Measurements from ENCODE around the gene C1QTNF7. TPM values are rescaled to one million over a fixed set of nuclear protein-coding genes. Genes with fewer than 3 reads are reported as not detected.
A peak's percentile ranks its signal among the peaks of the same experiment; 100 is the strongest.

Gene C1QTNF7, protein sequence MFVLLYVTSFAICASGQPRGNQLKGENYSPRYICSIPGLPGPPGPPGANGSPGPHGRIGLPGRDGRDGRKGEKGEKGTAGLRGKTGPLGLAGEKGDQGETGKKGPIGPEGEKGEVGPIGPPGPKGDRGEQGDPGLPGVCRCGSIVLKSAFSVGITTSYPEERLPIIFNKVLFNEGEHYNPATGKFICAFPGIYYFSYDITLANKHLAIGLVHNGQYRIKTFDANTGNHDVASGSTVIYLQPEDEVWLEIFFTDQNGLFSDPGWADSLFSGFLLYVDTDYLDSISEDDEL
- 15.3 TPM for total RNA-seq

GRCh38 chr4:15427701-15428100 is at the start of gene C1QTNF7:
Gene C1QTNF7 (plus strand): TSS chr4:15428033. CDS start chr4:15435744, 7,711 bp downstream.
- peak; percentile 76 for DNase-seq

- DNase-seq: peak; percentile 74
Observed at GRCh38 chr4:15378062-15378461, 49.8 kb upstream of the C1QTNF7 start.

DNA sequence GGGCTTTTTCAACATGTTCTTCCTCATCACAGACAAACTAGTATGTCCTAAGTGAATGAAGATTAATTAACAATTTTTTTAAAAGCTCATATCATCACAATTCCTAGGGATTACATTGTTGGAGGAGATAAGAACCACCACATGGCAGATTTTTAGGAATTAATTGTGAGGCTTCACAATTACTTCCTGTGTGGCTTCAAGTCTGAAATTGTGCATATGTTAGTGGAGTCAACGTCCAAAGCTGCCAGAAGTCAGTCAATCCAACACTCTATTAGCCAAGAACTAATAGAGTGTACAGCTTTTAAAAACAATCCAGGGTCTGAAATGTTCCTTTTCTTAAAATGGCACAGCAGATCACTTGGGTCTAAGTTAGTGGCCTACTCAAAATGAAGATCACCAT is 49.3 kb upstream of the C1QTNF7 start:
- no peak for DNase-seq

DNA sequence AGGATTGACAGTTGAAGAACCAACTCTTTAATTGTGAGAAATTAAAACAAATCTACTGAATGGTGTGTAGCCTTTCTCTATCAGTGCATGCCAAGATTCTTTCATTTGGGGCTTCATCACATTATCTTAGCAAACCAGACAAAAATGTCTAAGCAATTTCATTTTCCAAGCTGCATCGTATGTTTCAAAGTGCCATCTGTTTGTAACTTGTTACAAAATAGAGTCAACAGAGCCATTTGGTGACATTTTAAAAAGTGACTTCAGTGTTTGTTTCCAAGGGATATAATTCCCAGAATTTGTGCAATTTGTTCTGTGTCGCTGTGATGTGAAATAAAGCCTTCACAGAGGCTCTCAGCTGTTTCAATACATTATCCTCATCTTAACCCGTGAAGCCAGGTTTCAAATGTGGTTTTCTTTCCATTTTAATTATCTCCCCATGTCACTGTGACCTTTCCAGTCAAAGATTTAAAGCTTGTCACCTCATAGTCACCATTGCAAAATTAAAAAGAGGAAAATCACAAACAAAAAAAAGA is 46.0 kb upstream of the C1QTNF7 start:
- DNase-seq: peak; percentile 88

- DNase-seq: no peak
Observed at GRCh38 chr4:15382669-15383273, 45.1 kb upstream of the C1QTNF7 start.

DNA sequence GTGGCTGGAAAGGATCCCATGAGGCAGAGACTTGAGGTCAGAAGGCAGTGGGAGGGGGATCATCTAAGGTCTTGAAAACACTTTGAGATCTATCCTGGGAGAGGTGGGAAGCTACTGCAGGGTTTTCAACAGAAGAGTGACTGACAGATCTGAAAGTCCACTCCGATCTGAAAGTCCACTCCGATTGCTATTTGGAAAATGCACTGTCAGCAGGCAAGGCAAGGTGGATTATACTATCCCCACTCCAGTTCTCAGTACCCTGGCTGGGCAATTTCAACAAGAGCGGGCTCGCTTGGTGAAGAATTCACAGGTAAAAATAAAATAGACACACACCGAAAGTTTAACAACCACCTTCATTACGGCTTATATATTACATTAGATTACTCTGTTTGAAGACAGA is 42.3 kb upstream of the C1QTNF7 start:
- no peak for DNase-seq

DNA sequence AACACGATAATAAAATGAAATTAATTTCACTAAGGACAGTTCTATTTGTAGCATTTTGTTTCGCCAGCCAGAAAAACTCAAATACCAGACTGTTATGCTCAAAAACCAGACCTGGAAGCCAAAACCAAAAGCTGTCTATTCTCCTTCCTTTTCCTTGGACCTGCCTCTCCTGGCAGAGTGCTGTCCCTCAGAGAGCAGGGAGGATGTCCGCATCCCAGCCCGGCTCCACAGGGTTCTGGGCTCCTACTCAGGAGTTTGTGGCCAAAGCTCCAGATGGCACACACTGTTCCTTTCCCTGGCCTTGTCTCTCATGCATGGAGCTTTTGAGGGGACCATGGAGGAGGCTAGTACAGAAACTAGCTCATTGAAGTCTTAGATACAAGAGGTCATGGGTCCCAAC is 41.9 kb upstream of the C1QTNF7 start:
- DNase-seq: no peak

GRCh38 chr4:15390494-15390893 is 37.3 kb upstream of the C1QTNF7 start:
- no peak for DNase-seq

DNA sequence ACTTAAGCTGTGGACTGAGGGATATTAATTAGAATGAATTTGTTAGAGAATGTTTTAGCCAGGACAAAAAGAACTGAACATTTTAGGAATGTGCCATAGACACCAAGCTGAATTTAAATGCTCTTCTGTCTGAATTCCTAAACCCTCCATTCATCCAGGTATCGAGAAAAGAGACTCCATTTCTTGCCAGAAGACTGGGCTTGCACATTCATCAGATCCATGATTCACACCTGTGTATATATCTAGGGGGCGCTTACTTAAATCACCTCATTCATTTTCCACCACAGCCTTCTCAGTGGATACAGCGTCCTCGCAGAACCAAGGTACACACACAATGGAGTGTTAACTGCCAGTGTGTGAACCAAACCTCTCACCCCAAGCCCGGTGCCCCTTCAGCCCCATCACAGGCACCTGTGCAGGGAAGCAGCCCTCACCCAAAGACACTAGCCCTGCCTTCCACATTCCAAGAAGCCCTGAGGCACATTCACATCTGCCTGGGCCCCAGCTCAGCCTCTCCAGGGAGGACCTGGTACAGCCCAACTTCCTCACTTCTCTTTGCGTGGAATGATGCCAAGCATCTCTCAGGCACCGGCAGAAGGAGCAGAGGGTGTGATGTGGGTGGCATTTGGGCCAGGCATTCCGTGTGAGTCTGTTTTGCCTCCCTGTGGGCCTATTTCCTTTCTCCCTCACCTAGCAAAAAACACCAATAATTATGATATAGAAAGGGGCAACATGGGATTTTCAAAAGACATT is 35.6 kb upstream of the C1QTNF7 start:
- no peak for DNase-seq

GRCh38 chr4:15395311-15395710 is 32.5 kb upstream of the C1QTNF7 start:
- no peak for DNase-seq

GRCh38 chr4:15396157-15396800 is 31.6 kb upstream of the C1QTNF7 start:
- DNase-seq: no peak

GRCh38 chr4:15398001-15398400 is 29.8 kb upstream of the C1QTNF7 start:
- DNase-seq: no peak

DNA sequence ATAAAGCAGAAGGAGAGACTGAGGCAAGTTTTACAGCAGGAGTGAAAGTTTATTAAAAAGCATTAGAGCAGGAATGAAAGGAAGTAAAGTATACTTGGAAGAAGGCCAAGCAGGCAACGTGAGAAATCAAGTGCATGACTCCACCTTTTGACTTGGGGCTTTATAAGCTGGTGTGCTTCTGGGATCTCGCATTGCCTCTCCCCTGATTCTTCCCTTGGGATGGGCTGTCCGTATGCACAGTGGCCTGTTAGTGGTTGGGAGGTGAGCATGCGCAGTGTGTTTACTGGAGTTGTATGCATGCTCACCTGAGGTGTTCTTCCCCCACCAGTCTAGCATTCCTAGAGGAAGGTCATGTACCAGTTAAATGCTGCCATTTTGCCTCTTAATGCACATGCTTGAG is 29.1 kb upstream of the C1QTNF7 start:
- DNase-seq: no peak

GRCh38 chr4:15400226-15400625 is 27.6 kb upstream of the C1QTNF7 start:
- DNase-seq: no peak

- DNase-seq: no peak
Observed at GRCh38 chr4:15400981-15401671, 26.7 kb upstream of the C1QTNF7 start.

- no peak for DNase-seq
Observed at GRCh38 chr4:15402146-15402545, 25.7 kb upstream of the C1QTNF7 start.

DNA sequence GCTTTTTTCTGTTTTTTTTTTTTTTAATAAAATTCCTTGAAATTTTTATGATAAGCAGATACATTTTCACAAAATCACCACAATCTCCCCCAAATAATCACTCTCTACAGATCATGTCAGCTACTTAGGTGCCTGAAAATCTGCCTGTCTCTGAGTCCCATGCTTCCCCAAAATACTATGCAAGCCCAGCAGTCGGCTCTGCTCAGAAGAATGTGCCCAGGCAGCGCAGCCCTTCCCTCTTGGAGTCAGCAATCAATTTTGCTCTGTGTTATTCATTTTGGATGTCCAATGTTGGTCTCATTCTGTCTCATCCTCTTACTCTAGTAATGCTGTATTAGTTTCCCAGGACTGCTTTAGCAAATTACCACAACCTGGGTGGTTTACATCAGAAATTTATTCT is 24.9 kb upstream of the C1QTNF7 start:
- no peak for DNase-seq

GRCh38 chr4:15405018-15405417 is 22.8 kb upstream of the C1QTNF7 start:
- no peak for DNase-seq

GRCh38 chr4:15410750-15411149 is 17.1 kb upstream of the C1QTNF7 start:
- DNase-seq: peak; percentile 44

- DNase-seq: peak; percentile 18
Observed at GRCh38 chr4:15412461-15412860, 15.4 kb upstream of the C1QTNF7 start.

- peak; percentile 32 for DNase-seq
Observed at GRCh38 chr4:15413010-15413622, 14.7 kb upstream of the C1QTNF7 start.

DNA sequence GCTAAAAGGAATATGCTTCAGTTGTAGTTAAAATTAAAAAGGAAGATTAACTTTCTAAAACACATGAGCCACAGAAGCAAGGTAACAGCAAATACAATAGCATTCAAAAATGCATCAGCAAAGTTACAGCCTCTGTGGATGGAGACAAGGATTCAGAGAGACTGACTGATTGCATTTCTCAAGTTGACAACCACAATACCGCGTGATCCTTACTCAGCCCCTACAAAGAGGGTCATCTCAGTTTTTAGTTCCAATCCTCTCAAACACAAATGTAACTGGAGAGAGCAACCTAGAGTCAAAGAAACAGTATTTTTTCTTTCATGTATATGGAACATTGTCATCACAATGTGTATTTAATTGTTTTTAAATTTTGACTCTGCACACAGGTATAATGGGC is 14.2 kb upstream of the C1QTNF7 start:
- DNase-seq: no peak
